ENCODE results near the gene ALOX12B.

- TF ChIP-seq CTCF (IDR thresholded peaks at IDR 0.05), result peak in 1 of 3 donors; percentile 28
- TF ChIP-seq POLR2A (IDR thresholded peaks at IDR 0.05), result no peak
Observed at GRCh38 chr17:8060274-8060673, 27.2 kb downstream of the ALOX12B start.

Measured in lower leg skin (tissue), 3 donors.